Esophagus squamous epithelium (tissue), 4 donors: ENCODE data around the gene USH2A.

ENCODE experiments used
- CTCF ChIP-seq, 6 experiments: fragments of 450-650 bp in 4 of 6; fragments of 200-600 bp in 2 of 6; sonication (generic) in 2 of 6; IDR thresholded peaks; one replicate each; pipeline ENCODE4 v1.5.1; 2016 to 2019; ENCODE audit warnings: antibody characterized with exemption in 6 of 6, mild to moderate bottlenecking in 4 of 6, moderate library complexity in 4 of 6
- POLR2A ChIP-seq, 4 donors: fragments of 450-650 bp; IDR thresholded peaks; one replicate each; pipeline ENCODE4 v1.6.1; 2017; ENCODE audit warnings: antibody characterized with exemption in 4 of 4, mild to moderate bottlenecking in 4 of 4, moderate library complexity in 3 of 4

GRCh38 chr1:215717677-215718426 lies 705.4 kb downstream of the USH2A start:
- TF ChIP-seq POLR2A (IDR thresholded peaks at IDR 0.05) (no peak), CTCF (IDR thresholded peaks at IDR 0.05) (no peak)
